Measurements from ENCODE around the gene OR2AG1. TPM values are rescaled to one million over a fixed set of nuclear protein-coding genes. Genes with fewer than 3 reads are reported as not detected.
"Not testable (repeated sequence)": the region's sequence is repeated elsewhere in the genome, so short reads cannot be mapped to it uniquely, and the experiment has no call there.

Gene OR2AG1
- total RNA-seq, 1 donor from 2014 or later = not detected

- no peak for DNase-seq (ENCODE audit: low read depth, low spot score)
These were observed 7.7 kb downstream of the OR2AG1 start for GRCh38 chr11:6790546-6790945.

DNA sequence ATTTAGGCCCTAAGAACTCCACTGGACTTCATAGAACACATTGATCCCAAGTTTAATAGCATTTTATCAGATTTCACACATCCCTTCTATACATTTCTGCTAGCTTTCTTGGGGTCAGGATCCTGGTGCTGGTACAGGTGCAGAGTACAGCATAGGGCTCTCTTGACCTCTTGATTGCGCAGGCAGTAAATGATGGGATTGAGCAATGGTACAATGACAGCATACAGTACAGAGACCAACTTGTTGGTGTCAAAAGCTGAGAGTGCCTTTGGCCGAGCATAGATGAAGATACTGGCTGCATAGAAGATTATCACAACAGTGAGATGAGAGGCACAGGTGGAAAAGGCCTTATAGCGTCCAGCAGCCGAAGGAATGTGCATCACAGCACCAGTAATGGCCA lies 11.8 kb downstream of the OR2AG1 start:
- DNase-seq (ENCODE audit: low read depth, low spot score) = no peak

- DNase-seq (ENCODE audit: low read depth, low spot score) = no peak
These were observed 16.6 kb downstream of the OR2AG1 start, which contains the start of gene OR6A2 for GRCh38 chr11:6799402-6799801. Gene OR6A2, minus strand, starts transcription at chr11:6799689. Its CDS starts 3,981 bp downstream, at chr11:6795708.

DNA sequence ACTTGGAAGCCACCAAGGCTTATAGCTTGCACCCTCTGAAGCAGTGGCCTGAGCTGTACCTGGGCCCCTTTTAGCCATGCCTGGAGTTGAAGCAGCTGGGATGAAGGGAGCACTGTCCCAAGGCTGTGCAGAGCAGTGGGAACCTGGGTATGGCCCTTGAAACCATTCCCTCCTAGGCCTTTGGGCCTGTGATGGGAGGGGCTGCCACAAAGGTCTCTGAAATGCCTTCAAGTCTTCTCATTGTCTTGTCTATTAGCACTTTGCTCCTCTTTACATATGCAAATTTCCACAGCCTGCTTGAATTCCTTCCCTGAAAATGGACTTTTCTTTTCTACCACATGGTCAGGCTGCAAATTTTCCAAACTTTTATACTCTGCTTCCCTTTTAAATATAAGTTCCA lies 18.3 kb downstream of the OR2AG1 start:
- DNase-seq (ENCODE audit: low read depth, low spot score) = not testable (repeated sequence)

GRCh38 chr11:6812390-6813005 lies 29.7 kb downstream of the OR2AG1 start:
- DNase-seq (ENCODE audit: low read depth, low spot score) = no peak

DNA sequence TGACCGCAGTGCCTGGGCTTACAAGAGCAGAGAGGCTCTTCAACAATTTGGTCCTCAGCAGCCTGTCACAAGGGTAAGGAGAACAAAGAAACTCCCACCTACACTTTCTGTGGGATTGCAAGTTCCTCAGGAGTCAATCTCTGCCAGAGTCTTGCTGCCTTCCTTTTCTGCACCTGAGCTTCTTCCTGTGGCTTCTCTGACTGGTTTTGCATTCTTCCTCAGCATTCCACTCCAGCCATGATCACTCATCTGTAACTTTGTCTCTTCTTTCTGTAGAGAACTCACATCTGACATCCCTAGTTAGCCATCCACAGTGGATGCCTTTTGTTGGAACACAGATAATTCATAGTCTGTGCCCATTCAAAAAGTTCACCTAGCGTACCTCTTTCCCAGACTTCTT lies 30.8 kb downstream of the OR2AG1 start:
- DNase-seq (ENCODE audit: low read depth, low spot score) = no peak

GRCh38 chr11:6817694-6818093 lies 34.9 kb downstream of the OR2AG1 start:
- DNase-seq (ENCODE audit: low read depth, low spot score) = no peak

DNA sequence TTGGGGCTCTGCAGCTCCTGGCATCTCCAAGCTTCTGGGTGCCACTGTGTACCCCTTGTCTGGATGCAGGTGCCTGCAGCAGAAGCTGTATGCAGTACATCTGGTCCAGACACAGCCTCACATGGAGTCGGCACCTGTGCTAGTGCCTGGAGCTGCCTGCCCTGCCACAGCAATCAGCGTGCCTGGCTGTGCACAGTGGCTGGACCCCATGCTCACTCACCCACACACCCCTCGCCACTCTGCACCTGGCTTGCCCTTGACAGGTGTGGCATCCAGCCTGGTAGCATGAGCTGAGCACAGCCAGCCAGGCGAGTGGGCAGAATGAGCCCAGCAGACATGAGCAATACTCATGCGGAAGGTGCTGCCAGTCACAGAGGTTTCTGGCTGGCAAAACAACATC lies 36.1 kb downstream of the OR2AG1 start:
- DNase-seq (ENCODE audit: low read depth, low spot score) = no peak

GRCh38 chr11:6824136-6824823 lies 41.5 kb downstream of the OR2AG1 start:
- no peak for DNase-seq (ENCODE audit: low read depth, low spot score)

- DNase-seq (ENCODE audit: low read depth, low spot score) = no peak
These were observed 42.5 kb downstream of the OR2AG1 start for GRCh38 chr11:6825231-6825744.

DNA sequence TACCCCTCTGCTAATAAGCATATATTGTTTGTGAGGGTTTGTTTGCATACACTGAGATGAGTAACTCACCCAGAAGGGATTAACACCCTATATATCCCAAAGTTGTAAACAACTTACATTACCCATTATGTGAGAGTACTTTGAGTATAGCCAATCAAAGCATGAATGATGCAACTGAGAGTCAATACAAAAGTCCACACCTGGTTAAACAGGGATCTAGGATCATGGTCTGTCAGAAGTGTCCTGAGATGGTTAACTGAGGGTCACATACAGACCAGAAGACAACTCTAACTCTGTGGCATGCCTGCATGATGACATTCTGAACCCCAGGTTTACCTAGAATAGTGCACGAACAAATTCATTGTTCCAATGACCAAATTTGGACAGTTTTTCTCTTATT lies 45.3 kb downstream of the OR2AG1 start:
- no peak for DNase-seq (ENCODE audit: low read depth, low spot score)

- no peak for DNase-seq (ENCODE audit: low read depth, low spot score)
These were observed 50.5 kb downstream of the OR2AG1 start for GRCh38 chr11:6833356-6833755.

GRCh38 chr11:6834021-6834420 lies 51.2 kb downstream of the OR2AG1 start:
- DNase-seq (ENCODE audit: low read depth, low spot score) = no peak

Other genes starting within 250 kb of the OR2AG1 start
- gene RRP8, start 179.4 kb upstream of the OR2AG1 start, total RNA-seq = 13.2 and 23.7 TPM in 2 replicates
- gene ILK, start 179.2 kb upstream of the OR2AG1 start, total RNA-seq = 138 and 213 TPM in 2 replicates
- 36.2 and 45.7 TPM in 2 replicates for gene TAF10, start 170.8 kb upstream of the OR2AG1 start, total RNA-seq
- 85.3 and 160 TPM in 2 replicates for gene TPP1, start 163.6 kb upstream of the OR2AG1 start, total RNA-seq
- gene DCHS1, start 127.2 kb upstream of the OR2AG1 start, total RNA-seq = 41.7 and 47.4 TPM in 2 replicates
- gene MRPL17, start 99.7 kb upstream of the OR2AG1 start, total RNA-seq = 75.5 and 91.9 TPM in 2 replicates
- gene OR2AG2, start 11.0 kb upstream of the OR2AG1 start, total RNA-seq = 0.07 TPM in 2 replicates
- gene OR6A2, start 16.7 kb downstream of the OR2AG1 start, total RNA-seq = 0.07 and 0.20 TPM in 2 replicates
- not detected in 2 replicates for gene OR10A5, start 62.7 kb downstream of the OR2AG1 start, total RNA-seq
- gene OR10A2, start 80.0 kb downstream of the OR2AG1 start, total RNA-seq = not detected in 2 replicates
- not detected in 2 replicates for gene OR10A4, start 93.6 kb downstream of the OR2AG1 start, total RNA-seq
- gene OR2D2, start 109.5 kb downstream of the OR2AG1 start, total RNA-seq = 0.07 and 0.18 TPM in 2 replicates
- not detected in 2 replicates for gene OR2D3, start 138.0 kb downstream of the OR2AG1 start, total RNA-seq
- 4.6 and 5.9 TPM in 2 replicates for gene ZNF215, start 143.4 kb downstream of the OR2AG1 start, total RNA-seq
- 2.0 and 4.1 TPM in 2 replicates for gene ZNF214, start 237.3 kb downstream of the OR2AG1 start, total RNA-seq
- 0.21 and 0.40 TPM in 2 replicates for gene NLRP14, start 237.5 kb downstream of the OR2AG1 start, total RNA-seq

Measured in pulmonary artery endothelial cell (primary cell).